Measurements from ENCODE around the gene LYPLAL1. TPM values are rescaled to one million over a fixed set of nuclear protein-coding genes. Genes with fewer than 3 reads are reported as not detected.

The LYPLAL1 gene
- total and polyA plus RNA-seq, 9 of the 15 experiments (the other 6 are each of a cell fraction or from before 2014, with no cell fraction given) = 14.9 to 179 (median 46.3) TPM

GRCh38 chr1:219209578-219209977 lies 35.9 kb downstream of the LYPLAL1 start:
- no peaks in the 10 kb centered on the region for H3K9me1 ChIP-seq (ENCODE audit: control insufficient read depth, insufficient read depth, low read length)
- no peaks in the 10 kb centered on the region for H3K27me3 ChIP-seq (ENCODE audit: control insufficient read depth in 2 of 2, insufficient read depth in 2 of 2, low read length in 2 of 2)
- no peak overlapping the region for H3K4me3 ChIP-seq
- TF ChIP-seq CAMTA2 (CRISPR knock-in tag; conservative IDR thresholded peaks at IDR 0.05) = no peak
- TF ChIP-seq PHTF2 (CRISPR knock-in tag; IDR thresholded peaks at IDR 0.05) = no peak
- TF ChIP-seq NFE2L1 (tag; IDR thresholded peaks at IDR 0.05; ENCODE audit: borderline replicate concordance, low read depth) = no peak
- TF ChIP-seq RBM22 (IDR thresholded peaks at IDR 0.05; ENCODE audit: low read depth, low read length, poor library complexity, severe bottlenecking) = no peak
- TF ChIP-seq ZNF175 (CRISPR knock-in tag; IDR thresholded peaks at IDR 0.05; ENCODE audit: low read depth) = no peak
- TF ChIP-seq TCF7 (IDR thresholded peaks at IDR 0.05; ENCODE audit: borderline replicate concordance) = no peak
- no peak for TF ChIP-seq ETS1 (conservative IDR thresholded peaks at IDR 0.05; ENCODE audit: control insufficient read depth, low read depth, low read length)
- TF ChIP-seq, protein P1, sequence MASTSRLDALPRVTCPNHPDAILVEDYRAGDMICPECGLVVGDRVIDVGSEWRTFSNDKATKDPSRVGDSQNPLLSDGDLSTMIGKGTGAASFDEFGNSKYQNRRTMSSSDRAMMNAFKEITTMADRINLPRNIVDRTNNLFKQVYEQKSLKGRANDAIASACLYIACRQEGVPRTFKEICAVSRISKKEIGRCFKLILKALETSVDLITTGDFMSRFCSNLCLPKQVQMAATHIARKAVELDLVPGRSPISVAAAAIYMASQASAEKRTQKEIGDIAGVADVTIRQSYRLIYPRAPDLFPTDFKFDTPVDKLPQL (IDR thresholded peaks at IDR 0.05; ENCODE audit: extremely low read depth, insufficient read length) = no peak
- H3K4me1 ChIP-seq (replicated peaks in 1 of 2; ENCODE audit: control insufficient read depth in 2 of 2, insufficient read depth in 2 of 2, low read length in 2 of 2) = no peaks in the 10 kb centered on the region
- no peak overlapping the region for H3K9ac ChIP-seq (ENCODE audit: insufficient read depth in 1 of 2, low read depth in 2 of 2, low read length in 2 of 2)
- in situ Hi-C loops (cut with MboI) = no loop called here
- no peaks in the 10 kb centered on the region for H3K9me3 ChIP-seq (replicated peaks; ENCODE audit: control insufficient read depth, insufficient read depth, low read depth, low read length)
- no peak overlapping the region for H3K27ac ChIP-seq (ENCODE audit: extremely low read depth, low read depth, low read length)
- no peak overlapping the region for H3K4me2 ChIP-seq (ENCODE audit: insufficient read depth, low read length)
- POLR2A ChIA-PET = interaction anchor here (1.2 to 2.1 kb wide), 2 partner anchors 12 to 15 kb away, joined by 3 to 8 read pairs; no protein-coding TSS in a partner anchor
- 91% methylated on average over 2 of the region's 2 CpGs for WGBS (ENCODE audit: insufficient coverage, low coverage, missing lambda C conversion rate)
- H3K36me3 ChIP-seq (ENCODE audit: control insufficient read depth, insufficient read depth, low read length) = peaks cover 17% of the 10 kb centered on the region; the same call in 2 of the 3 replicates
- no peak overlapping the region for H2AFZ ChIP-seq (ENCODE audit: low read depth, low read length)
- no peaks in the 10 kb centered on the region; the same call in 2 of the 3 replicates for H3K79me2 ChIP-seq (ENCODE audit: control insufficient read depth, insufficient read depth, low read length)
- CTCF ChIA-PET (ENCODE audit: low intra/inter-chr PET ratio) = no interaction called here
- H4K20me1 ChIP-seq (replicated peaks; ENCODE audit: control insufficient read depth, insufficient read depth, low read length) = no peaks in the 10 kb centered on the region
- intact Hi-C loops (cut with micrococcal nuclease) = loop anchor here (10.0 kb wide), 3 partner anchors 175 to 455 kb away; no protein-coding TSS in a partner anchor
- no peak for ATAC-seq
- no TSS peak for BruUV-seq (replicated peaks)
- no peak for FAIRE-seq
- no peak for DNase-seq (ENCODE audit: extremely low read depth in 1 of 4, low spot score in 3 of 4)
